DND-41 (cell line): ENCODE data around the gene PLEKHA4.

Source experiments
- ATAC-seq: fragments of 200-7000 bp; cut with Tn5 transposase; 3 replicates; pipeline ENCODE4 v1.9.1; 2021; ENCODE audit warnings: low read depth; ENCODE audit not compliant: insufficient read depth
- DNase-seq: peaks from one replicate; pipeline ENCODE4 v3.0.0-alpha.2; 2020
- H2AFZ ChIP-seq: 2 replicates; pipeline ENCODE4 v1.6.0; 2012; ENCODE audit warnings: low read depth, low read length
- H3K27ac ChIP-seq: 2 replicates; pipeline ENCODE4 v1.5.1; 2012; ENCODE audit warnings: low read length, inconsistent platforms
- H3K27me3 ChIP-seq: fragments of 200-600 bp; sonication (generic); 2 replicates; pipeline ENCODE4 v1.6.0; 2012; ENCODE audit warnings: low read length, mild to moderate bottlenecking, inconsistent platforms; ENCODE audit not compliant: insufficient read depth, poor library complexity
- H3K36me3 ChIP-seq: 2 replicates; pipeline ENCODE4 v1.5.1; 2012; ENCODE audit warnings: low read length, inconsistent platforms; ENCODE audit not compliant: insufficient read depth
- H3K4me1 ChIP-seq: 2 replicates; pipeline ENCODE4 v1.5.1; 2012; ENCODE audit warnings: mild to moderate bottlenecking, low read length; ENCODE audit not compliant: insufficient read depth
- H3K4me2 ChIP-seq: 2 replicates; pipeline ENCODE4 v1.6.0; 2012; ENCODE audit warnings: mild to moderate bottlenecking, moderate library complexity, low read length, inconsistent platforms; ENCODE audit not compliant: insufficient read depth
- H3K4me3 ChIP-seq, 2 experiments: fragments of 200-600 bp in 1 of 2; shearing (Covaris generic) in 1 of 2; 2 replicates each; pipeline ENCODE4 v1.5.1; 2012 to 2016; ENCODE audit warnings: inconsistent platforms in 2 of 2, low read length in 2 of 2, mild to moderate bottlenecking in 2 of 2, low read depth in 1 of 2, moderate library complexity in 1 of 2
- H3K79me2 ChIP-seq: 2 replicates; pipeline ENCODE4 v1.6.0; 2012; ENCODE audit warnings: low read length, inconsistent platforms; ENCODE audit not compliant: insufficient read depth
- H3K9ac ChIP-seq: 2 replicates; pipeline ENCODE4 v1.6.0; 2012; ENCODE audit warnings: low read depth, mild to moderate bottlenecking, inconsistent platforms, low read length, moderate library complexity
- H3K9me3 ChIP-seq: 2 replicates; pipeline ENCODE4 v1.5.1; 2012; ENCODE audit warnings: low read length, moderate library complexity, mild to moderate bottlenecking, inconsistent platforms; ENCODE audit not compliant: insufficient read depth, severe bottlenecking
- H4K20me1 ChIP-seq: 2 replicates; pipeline ENCODE4 v1.6.0; 2012; ENCODE audit warnings: low read length; ENCODE audit not compliant: insufficient read depth
- EZH2 ChIP-seq: IDR thresholded peaks from 3 replicates; pipeline ENCODE4 v1.6.1; 2012; ENCODE audit warnings: borderline replicate concordance, low read depth, mild to moderate bottlenecking, moderate library complexity, low read length, inconsistent platforms; ENCODE audit not compliant: severe bottlenecking
- TF ChIP-seq, protein P1 (sequence below): IDR thresholded peaks from 2 replicates; pipeline ENCODE4 v1.5.1; 2012; ENCODE audit warnings: borderline replicate concordance, low read length, moderate library complexity, mild to moderate bottlenecking; ENCODE audit not compliant: poor library complexity, severe bottlenecking; ENCODE audit errors: extremely low read depth

PLEKHA4 gene

DNA sequence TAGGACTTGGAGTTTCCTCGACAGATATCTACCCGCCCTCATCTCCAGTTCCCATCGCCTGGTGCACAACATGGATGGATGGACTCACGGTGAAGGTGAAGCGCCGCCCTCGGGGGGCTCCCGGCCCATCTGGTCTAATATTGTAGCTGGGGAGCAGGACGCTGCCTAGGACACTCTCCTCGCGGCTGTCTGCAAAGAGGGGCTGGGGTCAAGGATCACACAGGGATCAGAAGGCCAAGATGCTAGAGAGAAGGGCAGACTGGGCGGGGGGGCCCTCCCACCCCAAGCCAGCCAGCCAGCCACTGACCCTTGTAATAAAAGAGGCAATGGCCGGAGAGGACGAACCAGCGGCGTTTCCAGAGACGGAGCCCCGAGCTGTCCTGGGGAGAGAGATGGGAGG lies 7.1 kb downstream of the PLEKHA4 start:
- H3K27ac ChIP-seq = no peak overlapping the region

DNA sequence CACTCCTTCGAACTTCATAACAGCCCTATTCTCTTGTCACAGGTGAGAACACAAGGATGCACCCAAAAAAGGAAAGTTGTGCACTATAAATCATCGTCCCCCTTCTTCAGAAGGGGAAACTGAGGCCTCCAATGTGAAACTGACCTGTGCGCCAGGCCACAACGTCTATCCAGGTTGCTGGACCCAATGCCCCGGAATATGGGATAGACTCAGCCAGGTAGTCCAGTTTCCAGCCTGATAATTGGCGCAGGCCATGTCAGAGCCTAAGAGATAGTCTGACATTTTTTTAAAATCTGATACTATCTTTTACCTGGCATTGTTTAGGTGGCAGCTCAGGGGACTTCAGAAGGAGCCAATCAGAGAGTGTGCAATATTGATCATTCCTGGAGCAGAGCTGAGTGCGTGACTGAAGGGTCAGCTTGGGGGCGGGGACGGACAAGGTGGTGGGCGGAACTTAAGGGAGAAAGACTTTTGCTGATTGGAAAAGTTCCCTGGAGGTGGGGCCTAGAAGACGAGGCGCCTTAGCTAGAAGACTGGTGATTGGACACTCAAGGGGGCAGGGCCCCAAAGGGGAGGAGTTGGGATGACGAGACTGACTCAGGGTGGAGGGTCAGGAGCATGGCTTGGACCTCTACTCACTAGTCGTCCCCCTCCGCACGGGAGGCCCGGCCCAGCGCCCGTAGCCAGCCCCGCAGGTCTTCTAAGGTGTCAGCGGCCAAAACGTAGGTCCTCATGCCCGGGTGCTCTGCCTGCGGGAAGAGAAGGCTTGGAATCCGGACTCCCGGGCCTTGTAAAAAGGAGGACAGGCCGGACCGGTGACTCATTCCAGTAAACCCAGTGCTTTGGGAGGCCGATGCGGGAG lies 8.5 kb downstream of the PLEKHA4 start:
- Histone ChIP-seq H3K36me3 (no peaks in the 10 kb centered on the region), H3K9ac (no peak overlapping the region), H3K4me1 (no peaks in the 10 kb centered on the region), H3K4me3 (no peak overlapping the region), H3K27me3 (no peaks in the 10 kb centered on the region), H3K9me3 (no peaks in the 10 kb centered on the region), H4K20me1 (no peaks in the 10 kb centered on the region), H3K79me2 (no peaks in the 10 kb centered on the region), H3K4me2 (no peak overlapping the region), H2AFZ (no peak overlapping the region), H3K27ac (no peak overlapping the region)
- DNase-seq = no peak
- ATAC-seq = no peak
- TF ChIP-seq, protein P1, sequence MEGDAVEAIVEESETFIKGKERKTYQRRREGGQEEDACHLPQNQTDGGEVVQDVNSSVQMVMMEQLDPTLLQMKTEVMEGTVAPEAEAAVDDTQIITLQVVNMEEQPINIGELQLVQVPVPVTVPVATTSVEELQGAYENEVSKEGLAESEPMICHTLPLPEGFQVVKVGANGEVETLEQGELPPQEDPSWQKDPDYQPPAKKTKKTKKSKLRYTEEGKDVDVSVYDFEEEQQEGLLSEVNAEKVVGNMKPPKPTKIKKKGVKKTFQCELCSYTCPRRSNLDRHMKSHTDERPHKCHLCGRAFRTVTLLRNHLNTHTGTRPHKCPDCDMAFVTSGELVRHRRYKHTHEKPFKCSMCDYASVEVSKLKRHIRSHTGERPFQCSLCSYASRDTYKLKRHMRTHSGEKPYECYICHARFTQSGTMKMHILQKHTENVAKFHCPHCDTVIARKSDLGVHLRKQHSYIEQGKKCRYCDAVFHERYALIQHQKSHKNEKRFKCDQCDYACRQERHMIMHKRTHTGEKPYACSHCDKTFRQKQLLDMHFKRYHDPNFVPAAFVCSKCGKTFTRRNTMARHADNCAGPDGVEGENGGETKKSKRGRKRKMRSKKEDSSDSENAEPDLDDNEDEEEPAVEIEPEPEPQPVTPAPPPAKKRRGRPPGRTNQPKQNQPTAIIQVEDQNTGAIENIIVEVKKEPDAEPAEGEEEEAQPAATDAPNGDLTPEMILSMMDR = no peak
- no peak for TF ChIP-seq EZH2

More for the DNA sequence above, 7.1 kb downstream of the PLEKHA4 start:
- Histone ChIP-seq H2AFZ (no peak overlapping the region), H3K9me3 (no peaks in the 10 kb centered on the region), H3K4me1 (no peaks in the 10 kb centered on the region), H4K20me1 (no peaks in the 10 kb centered on the region), H3K4me3 (no peak overlapping the region), H3K79me2 (no peaks in the 10 kb centered on the region), H3K4me2 (no peak overlapping the region), H3K27me3 (no peaks in the 10 kb centered on the region), H3K9ac (no peak overlapping the region), H3K36me3 (no peaks in the 10 kb centered on the region)
- no peak for ATAC-seq
- TF ChIP-seq EZH2 = no peak
- TF ChIP-seq, protein P1 = no peak
- DNase-seq = no peak

GRCh38 chr19:48858984-48859710 lies 9.3 kb downstream of the PLEKHA4 start:
- H3K4me2 ChIP-seq = no peak overlapping the region
- DNase-seq (peak; percentile 51), ATAC-seq (peak; percentile 62; the same call in 2 of the 3 replicates)
- H3K79me2 ChIP-seq = no peaks in the 10 kb centered on the region
- no peaks in the 10 kb centered on the region for H3K9me3 ChIP-seq
- H4K20me1 ChIP-seq = no peaks in the 10 kb centered on the region
- H3K36me3 ChIP-seq = no peaks in the 10 kb centered on the region
- H3K4me1 ChIP-seq = no peaks in the 10 kb centered on the region
- H3K4me3 ChIP-seq = no peak overlapping the region
- TF ChIP-seq, protein P1 = no peak
- TF ChIP-seq EZH2 = no peak
- no peak overlapping the region for H3K9ac ChIP-seq
- no peaks in the 10 kb centered on the region for H3K27me3 ChIP-seq
- no peak overlapping the region for H3K27ac ChIP-seq
- H2AFZ ChIP-seq = peak overlapping the region; percentile 16; the same call in 1 of the 2 replicates
